Endothelial cell of umbilical vein (primary cell): Measurements from ENCODE around the gene DNAAF3. TPM values are rescaled to one million over a fixed set of nuclear protein-coding genes. Genes with fewer than 3 reads are reported as not detected.

Experiments used
- BruUV-seq: library from RNA; stranded (reverse); fragments of 400-500 nt; replicated peaks from 2 replicates; lab custom pipeline; 2021; lab: Mats Ljungman, UMichigan
- CTCF ChIA-PET: fragments of 300-600, 350-600 bp; sonication (Branson Sonifier 250); formaldehyde crosslinking; loops from one replicate; lab custom pipeline; 2021; ENCODE audit warnings: antibody characterized with exemption, inconsistent platforms; lab: Charles Lee
- POLR2A ChIA-PET: fragments of 300-600, 350-600 bp; sonication (Branson Sonifier 250); formaldehyde crosslinking; loops from one replicate; lab custom pipeline; 2021; ENCODE audit warnings: antibody characterized with exemption, inconsistent platforms; lab: Charles Lee
- DNase-seq: peaks from one replicate; pipeline ENCODE4 v3.0.0-alpha.2; 2011; ENCODE audit warnings: low read depth, low spot score
- FAIRE-seq: peaks from 2 replicates; lab custom pipeline; 2011; peaks lifted over from hg19 to GRCh38; lab: Jason Lieb, UNC
- H2AFZ ChIP-seq: 2 replicates; pipeline ENCODE4 v1.6.0; 2012; ENCODE audit warnings: low read depth, low read length, control low read depth, inconsistent platforms
- H3K27ac ChIP-seq: 2 replicates; pipeline ENCODE4 v1.5.1; 2011; ENCODE audit warnings: low read depth, mild to moderate bottlenecking, control low read depth, low read length, moderate library complexity; ENCODE audit not compliant: insufficient read depth
- H3K27me3 ChIP-seq, 2 experiments: 2 replicates each; pipeline versions ENCODE4 v1.6.0 to v1.6.1; 2011; ENCODE audit warnings: low read length in 2 of 2, mixed read lengths in 1 of 2; ENCODE audit not compliant: control insufficient read depth in 2 of 2, insufficient read depth in 2 of 2
- H3K36me3 ChIP-seq, 2 experiments: 2 replicates in 1 of 2; 3 replicates in 1 of 2; pipeline ENCODE4 v1.5.1; 2011; ENCODE audit warnings: low read length in 2 of 2, mild to moderate bottlenecking in 1 of 2, moderate library complexity in 1 of 2; ENCODE audit not compliant: control insufficient read depth in 2 of 2, insufficient read depth in 2 of 2; ENCODE audit errors: extremely low read depth in 1 of 2
- H3K4me1 ChIP-seq: 3 replicates; pipeline ENCODE4 v1.5.1; 2011; ENCODE audit warnings: mild to moderate bottlenecking, low read length; ENCODE audit not compliant: control insufficient read depth, insufficient read depth; ENCODE audit errors: extremely low read depth
- H3K4me2 ChIP-seq: 2 replicates; pipeline ENCODE4 v1.6.1; 2011; ENCODE audit warnings: low read length, control low read depth, mixed read lengths; ENCODE audit not compliant: insufficient read depth
- H3K4me3 ChIP-seq, 3 experiments: fragments of 200-600 bp in 1 of 3; sonication (generic), shearing (Covaris generic) in 1 of 3; replicated peaks in 1 of 3; 2 replicates each; pipeline ENCODE4 v1.5.1; 2011 to 2016; ENCODE audit warnings: control low read depth in 3 of 3, low read length in 3 of 3, mild to moderate bottlenecking in 2 of 3, inconsistent platforms in 1 of 3, low read depth in 1 of 3, moderate library complexity in 1 of 3; ENCODE audit not compliant: insufficient read depth in 1 of 3
- H3K79me2 ChIP-seq: 2 replicates; pipeline ENCODE4 v1.6.0; 2012; ENCODE audit warnings: low read length, inconsistent platforms; ENCODE audit not compliant: control insufficient read depth, insufficient read depth
- H3K9ac ChIP-seq: replicated peaks from 2 replicates; pipeline ENCODE3; 2011; ENCODE audit warnings: low read length, control low read depth; ENCODE audit not compliant: insufficient read depth; ENCODE audit errors: extremely low read depth
- H3K9me1 ChIP-seq: replicated peaks from 3 replicates; pipeline ENCODE4 v1.6.0; 2011; ENCODE audit warnings: mild to moderate bottlenecking, low read length; ENCODE audit not compliant: control insufficient read depth, insufficient read depth; ENCODE audit errors: extremely low read depth
- H3K9me3 ChIP-seq: replicated peaks from 2 replicates; pipeline ENCODE4 v1.5.1; 2012; ENCODE audit warnings: low read length, inconsistent platforms; ENCODE audit not compliant: control insufficient read depth, insufficient read depth
- H4K20me1 ChIP-seq: replicated peaks from 2 replicates; pipeline ENCODE3; 2011; ENCODE audit warnings: mild to moderate bottlenecking, low read length; ENCODE audit not compliant: control insufficient read depth, insufficient read depth; ENCODE audit errors: extremely low read depth
- FOS ChIP-seq: IDR thresholded peaks from 2 replicates; pipeline ENCODE4 v1.6.1; 2011; ENCODE audit warnings: mild to moderate bottlenecking, low read length, moderate library complexity, borderline replicate concordance; ENCODE audit not compliant: insufficient read depth
- GATA2 ChIP-seq: IDR thresholded peaks from 2 replicates; pipeline ENCODE4 v1.7.0; 2011; ENCODE audit warnings: low read depth, mild to moderate bottlenecking, moderate library complexity, mixed read lengths, low read length; ENCODE audit not compliant: insufficient read length, insufficient read depth
- JUN ChIP-seq: IDR thresholded peaks from 2 replicates; pipeline ENCODE4 v1.6.1; 2011; ENCODE audit warnings: borderline replicate concordance, low read depth; ENCODE audit not compliant: insufficient read length, insufficient read depth
- MYC ChIP-seq: IDR thresholded peaks from one replicate; pipeline ENCODE4 v1.6.1; 2011; ENCODE audit warnings: mild to moderate bottlenecking, low read depth, low read length
- POLR2A ChIP-seq: IDR thresholded peaks from 2 replicates; pipeline ENCODE4 v1.6.1; 2012; ENCODE audit warnings: low read depth, mild to moderate bottlenecking, control low read depth, low read length
- POLR2AphosphoS5 ChIP-seq: IDR thresholded peaks from 2 replicates; pipeline ENCODE4 v1.6.1; 2012; ENCODE audit warnings: low read depth, mild to moderate bottlenecking, control low read depth, low read length, moderate library complexity; ENCODE audit not compliant: insufficient read depth
- dilution Hi-C: fragments of 300-500 bp; cut with MboI; formaldehyde crosslinking; loops from one replicate; pipeline ENCODE4 v1.15.0; 2019; ENCODE audit warnings: low sequenced_read_pairs; ENCODE audit not compliant: extremely low pct_ligation_motif_present
- intact Hi-C: fragments of 100-400 bp; cut with micrococcal nuclease; formaldehyde crosslinking; loops from one replicate; pipeline ENCODE4 v1.10.0; 2022
- polyA plus RNA-seq, 4 experiments: library from polyadenylated mRNA; depleted of rRNA in 3 of 4; stranded (reverse) in 3 of 4; unstranded in 1 of 4; fragments of >200 nt; gene quantifications; 2 replicates each; pipeline versions ENCODE4 v1.2.1 to v1.2.3, GENCODE V29; 2011 to 2012; ENCODE audit warnings: missing spikeins in 1 of 4
- total RNA-seq: library from RNA; stranded (reverse); gene quantifications from 2 replicates; pipeline ENCODE4 v1.2.3, GENCODE V29; 2021
- TF ChIP-seq, protein P1 (sequence below), 2 donors: IDR thresholded peaks; 1 replicate in 1 of 2; 2 replicates in 1 of 2; pipeline ENCODE4 v1.5.1; 2011; ENCODE audit warnings: low read length in 2 of 2, mild to moderate bottlenecking in 2 of 2, moderate library complexity in 2 of 2, control low read depth in 1 of 2, inconsistent platforms in 1 of 2, low read depth in 1 of 2; ENCODE audit not compliant: insufficient read depth in 1 of 2; ENCODE audit errors: extremely low read depth in 1 of 2
- TF ChIP-seq, protein P2 (sequence below): IDR thresholded peaks from 2 replicates; pipeline ENCODE4 v1.6.1; 2011; ENCODE audit not compliant: insufficient read depth, insufficient read length

The DNAAF3 gene
- total and polyA plus RNA-seq, 2 donors (not counting 3 experiments of a cell fraction or from before 2014, with no cell fraction given) = 0.62 to 0.75 TPM

DNA sequence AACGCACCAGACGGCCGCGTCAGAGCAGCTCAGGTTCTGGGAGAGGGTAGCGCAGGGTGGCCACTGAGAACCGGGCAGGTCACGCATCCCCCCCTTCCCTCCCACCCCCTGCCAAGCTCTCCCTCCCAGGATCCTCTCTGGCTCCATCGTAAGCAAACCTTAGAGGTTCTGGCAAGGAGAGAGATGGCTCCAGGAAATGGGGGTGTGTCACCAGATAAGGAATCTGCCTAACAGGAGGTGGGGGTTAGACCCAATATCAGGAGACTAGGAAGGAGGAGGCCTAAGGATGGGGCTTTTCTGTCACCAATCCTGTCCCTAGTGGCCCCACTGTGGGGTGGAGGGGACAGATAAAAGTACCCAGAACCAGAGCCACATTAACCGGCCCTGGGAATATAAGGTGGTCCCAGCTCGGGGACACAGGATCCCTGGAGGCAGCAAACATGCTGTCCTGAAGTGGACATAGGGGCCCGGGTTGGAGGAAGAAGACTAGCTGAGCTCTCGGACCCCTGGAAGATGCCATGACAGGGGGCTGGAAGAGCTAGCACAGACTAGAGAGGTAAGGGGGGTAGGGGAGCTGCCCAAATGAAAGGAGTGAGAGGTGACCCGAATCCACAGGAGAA is 50.9 kb downstream of the DNAAF3 start:
- H2AFZ ChIP-seq = no peak overlapping the region
- peak; percentile 38 for FAIRE-seq
- H3K9ac ChIP-seq = peak overlapping the region; percentile 78
- BruUV-seq = no TSS peak
- peak; percentile 21 for DNase-seq
- no peaks in the 10 kb centered on the region for H3K36me3 ChIP-seq
- CTCF ChIA-PET = interaction anchor here (4.8 kb wide), 1 partner anchor 28 kb away, joined by 38 read pairs; no protein-coding TSS in a partner anchor
- TF ChIP-seq GATA2 = peak; percentile 52
- TF ChIP-seq, protein P1, sequence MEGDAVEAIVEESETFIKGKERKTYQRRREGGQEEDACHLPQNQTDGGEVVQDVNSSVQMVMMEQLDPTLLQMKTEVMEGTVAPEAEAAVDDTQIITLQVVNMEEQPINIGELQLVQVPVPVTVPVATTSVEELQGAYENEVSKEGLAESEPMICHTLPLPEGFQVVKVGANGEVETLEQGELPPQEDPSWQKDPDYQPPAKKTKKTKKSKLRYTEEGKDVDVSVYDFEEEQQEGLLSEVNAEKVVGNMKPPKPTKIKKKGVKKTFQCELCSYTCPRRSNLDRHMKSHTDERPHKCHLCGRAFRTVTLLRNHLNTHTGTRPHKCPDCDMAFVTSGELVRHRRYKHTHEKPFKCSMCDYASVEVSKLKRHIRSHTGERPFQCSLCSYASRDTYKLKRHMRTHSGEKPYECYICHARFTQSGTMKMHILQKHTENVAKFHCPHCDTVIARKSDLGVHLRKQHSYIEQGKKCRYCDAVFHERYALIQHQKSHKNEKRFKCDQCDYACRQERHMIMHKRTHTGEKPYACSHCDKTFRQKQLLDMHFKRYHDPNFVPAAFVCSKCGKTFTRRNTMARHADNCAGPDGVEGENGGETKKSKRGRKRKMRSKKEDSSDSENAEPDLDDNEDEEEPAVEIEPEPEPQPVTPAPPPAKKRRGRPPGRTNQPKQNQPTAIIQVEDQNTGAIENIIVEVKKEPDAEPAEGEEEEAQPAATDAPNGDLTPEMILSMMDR (IDR thresholded peaks at IDR 0.05; ENCODE audit: extremely low read depth in 1 of 2, insufficient read depth in 1 of 2, low read depth in 1 of 2, low read length in 2 of 2) = no peak
- H3K9me1 ChIP-seq = no peaks in the 10 kb centered on the region
- H4K20me1 ChIP-seq = no peaks in the 10 kb centered on the region
- POLR2A ChIA-PET = interaction anchor here (0.7 to 1.8 kb wide), 2 partner anchors 29 to 539 kb away, joined by 4 to 6 read pairs; partner anchors contain the start of gene U2AF2
- dilution Hi-C loops = no loop called here
- H3K9me3 ChIP-seq = no peaks in the 10 kb centered on the region
- H3K79me2 ChIP-seq = peaks cover 57% of the 10 kb centered on the region
- peak overlapping the region; percentile 71 for H3K4me2 ChIP-seq
- intact Hi-C loops = loop anchor here (2.0 to 5.0 kb wide), 2 partner anchors 53 to 653 kb away; partner anchors contain the start of genes LENG9 and RDH13
- H3K4me3 ChIP-seq = peak overlapping the region; percentile 30 to 92 (median 75)
- no peaks in the 10 kb centered on the region for H3K27me3 ChIP-seq
- H3K4me1 ChIP-seq = peaks cover 20% of the 10 kb centered on the region
- peak overlapping the region; percentile 59 for H3K27ac ChIP-seq

DNA sequence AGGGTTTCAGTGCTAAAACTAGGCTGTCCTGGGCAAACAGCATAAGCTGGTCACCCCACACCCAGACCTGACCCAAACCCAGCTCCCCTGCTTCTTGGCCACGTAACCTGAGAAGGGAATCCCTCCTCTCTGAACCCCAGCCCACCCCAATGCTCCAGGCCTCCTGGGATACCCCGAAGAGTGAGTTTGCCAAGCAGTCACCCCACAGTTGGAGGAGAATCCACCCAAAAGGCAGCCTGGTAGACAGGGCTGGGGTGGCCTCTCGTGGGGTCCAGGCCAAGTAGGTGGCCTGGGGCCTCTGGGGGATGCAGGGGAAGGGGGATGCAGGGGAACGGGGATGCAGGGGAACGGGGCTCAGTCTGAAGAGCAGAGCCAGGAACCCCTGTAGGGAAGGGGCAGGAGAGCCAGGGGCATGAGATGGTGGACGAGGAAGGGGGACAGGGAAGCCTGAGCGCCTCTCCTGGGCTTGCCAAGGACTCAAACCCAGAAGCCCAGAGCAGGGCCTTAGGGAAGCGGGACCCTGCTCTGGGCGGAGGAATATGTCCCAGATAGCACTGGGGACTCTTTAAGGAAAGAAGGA is 51.8 kb downstream of the DNAAF3 start:
- no peak for DNase-seq
- peaks cover 20% of the 10 kb centered on the region for H3K4me1 ChIP-seq
- TF ChIP-seq FOS (no peak), JUN (no peak), POLR2AphosphoS5 (no peak), POLR2A (no peak), MYC (no peak)
- TF ChIP-seq, protein P2, sequence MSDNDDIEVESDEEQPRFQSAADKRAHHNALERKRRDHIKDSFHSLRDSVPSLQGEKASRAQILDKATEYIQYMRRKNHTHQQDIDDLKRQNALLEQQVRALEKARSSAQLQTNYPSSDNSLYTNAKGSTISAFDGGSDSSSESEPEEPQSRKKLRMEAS = no peak
- no peaks in the 10 kb centered on the region for H3K9me1 ChIP-seq
- intact Hi-C loops (loop anchor here (5.0 kb wide), 1 partner anchor 652 kb away; the partner anchor contains the start of gene LENG9), dilution Hi-C loops (no loop called here)
- H3K4me2 ChIP-seq = no peak overlapping the region
- H3K27me3 ChIP-seq = no peaks in the 10 kb centered on the region
- no peak for FAIRE-seq
- H3K27ac ChIP-seq = peak overlapping the region; percentile 17
- ChIA-PET POLR2A (no interaction called here), CTCF (interaction anchor here (4.8 kb wide), 1 partner anchor 27 kb away, joined by 38 read pairs; no protein-coding TSS in a partner anchor)
- no peaks in the 10 kb centered on the region for H3K9me3 ChIP-seq
- no peak overlapping the region for H3K9ac ChIP-seq
- H2AFZ ChIP-seq = no peak overlapping the region
- no peaks in the 10 kb centered on the region for H4K20me1 ChIP-seq
- H3K4me3 ChIP-seq = no peak overlapping the region
- peaks cover 0 to 2% of the 10 kb centered on the region in 2 experiments for H3K36me3 ChIP-seq
- no TSS peak for BruUV-seq
- H3K79me2 ChIP-seq = peaks cover 57% of the 10 kb centered on the region
